Adipocyte (in vitro differentiated cells): Measurements from ENCODE around the gene BRF1.

Source experiments
- DNase-seq: peaks from one replicate; pipeline ENCODE4 v3.0.0-alpha.2; 2015; ENCODE audit warnings: low read depth
- H3K27me3 ChIP-seq: replicated peaks from 2 replicates; pipeline ENCODE4 v1.7.0; 2013; ENCODE audit warnings: mild to moderate bottlenecking, low read length, moderate library complexity; ENCODE audit not compliant: control insufficient read depth, insufficient read depth
- H3K36me3 ChIP-seq: 2 replicates; pipeline ENCODE4 v1.7.0; 2013; ENCODE audit warnings: low read length, mild to moderate bottlenecking, moderate library complexity; ENCODE audit not compliant: control insufficient read depth, insufficient read depth, severe bottlenecking
- H3K4me1 ChIP-seq: 2 replicates; pipeline ENCODE4 v1.7.0; 2013; ENCODE audit warnings: mild to moderate bottlenecking, low read length, moderate library complexity; ENCODE audit not compliant: control insufficient read depth, insufficient read depth
- H3K4me3 ChIP-seq: 2 replicates; pipeline ENCODE4 v1.7.0; 2013; ENCODE audit warnings: mild to moderate bottlenecking, low read length, moderate library complexity
- H3K9ac ChIP-seq: 2 replicates; pipeline ENCODE4 v1.7.0; 2013; ENCODE audit warnings: mild to moderate bottlenecking, low read length, moderate library complexity
- H3K9me3 ChIP-seq: 2 replicates; pipeline ENCODE4 v1.7.0; 2013; ENCODE audit warnings: mild to moderate bottlenecking, low read length, moderate library complexity; ENCODE audit not compliant: control insufficient read depth

Gene BRF1

GRCh38 chr14:105227346-105227745 lies 73.5 kb downstream of the BRF1 start:
- DNase-seq: no peak
- peaks cover 10% of the 10 kb centered on the region for H3K4me1 ChIP-seq
- H3K9me3 ChIP-seq: no peaks in the 10 kb centered on the region
- no peak overlapping the region for H3K4me3 ChIP-seq
- no peak overlapping the region for H3K9ac ChIP-seq
- H3K27me3 ChIP-seq: no peaks in the 10 kb centered on the region
- H3K36me3 ChIP-seq: peaks cover 26% of the 10 kb centered on the region

GRCh38 chr14:105226198-105226597 lies 74.6 kb downstream of the BRF1 start:
- H3K27me3 ChIP-seq: no peaks in the 10 kb centered on the region
- peaks cover 10% of the 10 kb centered on the region for H3K4me1 ChIP-seq
- no peak overlapping the region for H3K4me3 ChIP-seq
- DNase-seq: no peak
- H3K36me3 ChIP-seq: peaks cover 34% of the 10 kb centered on the region
- H3K9me3 ChIP-seq: no peaks in the 10 kb centered on the region
- H3K9ac ChIP-seq: no peak overlapping the region

- no peak for DNase-seq
- Histone ChIP-seq H3K9ac (no peak overlapping the region), H3K4me3 (no peak overlapping the region), H3K4me1 (peaks cover 10% of the 10 kb centered on the region), H3K9me3 (no peaks in the 10 kb centered on the region), H3K36me3 (peaks cover 36% of the 10 kb centered on the region), H3K27me3 (no peaks in the 10 kb centered on the region)
Observed at GRCh38 chr14:105224845-105225570, 75.8 kb downstream of the BRF1 start.

- no peaks in the 10 kb centered on the region for H3K9me3 ChIP-seq
- H3K36me3 ChIP-seq: peaks cover 42% of the 10 kb centered on the region
- H3K4me3 ChIP-seq: no peak overlapping the region
- no peak overlapping the region for H3K9ac ChIP-seq
- no peak for DNase-seq
- H3K4me1 ChIP-seq: peaks cover 10% of the 10 kb centered on the region
- no peaks in the 10 kb centered on the region for H3K27me3 ChIP-seq
Observed at GRCh38 chr14:105223770-105224544, 76.8 kb downstream of the BRF1 start.

GRCh38 chr14:105223260-105223659 lies 77.5 kb downstream of the BRF1 start:
- Histone ChIP-seq H3K36me3 (peaks cover 49% of the 10 kb centered on the region), H3K4me1 (peaks cover 10% of the 10 kb centered on the region), H3K9me3 (no peaks in the 10 kb centered on the region), H3K9ac (no peak overlapping the region), H3K4me3 (no peak overlapping the region), H3K27me3 (no peaks in the 10 kb centered on the region)
- no peak for DNase-seq

GRCh38 chr14:105221598-105222178 lies 79.1 kb downstream of the BRF1 start:
- Histone ChIP-seq H3K36me3 (peaks cover 60% of the 10 kb centered on the region), H3K9ac (no peak overlapping the region), H3K9me3 (no peaks in the 10 kb centered on the region), H3K4me1 (peaks cover 11% of the 10 kb centered on the region), H3K4me3 (no peak overlapping the region), H3K27me3 (no peaks in the 10 kb centered on the region)
- DNase-seq: no peak

GRCh38 chr14:105220699-105221597 lies 79.9 kb downstream of the BRF1 start:
- no peaks in the 10 kb centered on the region for H3K9me3 ChIP-seq

GRCh38 chr14:105219753-105220152 lies 81.0 kb downstream of the BRF1 start:
- DNase-seq: no peak
- H3K4me3 ChIP-seq: no peak overlapping the region
- peaks cover 18% of the 10 kb centered on the region for H3K4me1 ChIP-seq
- no peaks in the 10 kb centered on the region for H3K27me3 ChIP-seq
- no peak overlapping the region for H3K9ac ChIP-seq
- H3K36me3 ChIP-seq: peaks cover 48% of the 10 kb centered on the region
- H3K9me3 ChIP-seq: no peaks in the 10 kb centered on the region

More at GRCh38 chr14:105220699-105221597, 79.9 kb downstream of the BRF1 start:
- no peak for DNase-seq
- H3K27me3 ChIP-seq: no peaks in the 10 kb centered on the region
- H3K36me3 ChIP-seq: peaks cover 56% of the 10 kb centered on the region
- no peak overlapping the region for H3K9ac ChIP-seq
- no peak overlapping the region for H3K4me3 ChIP-seq
- peaks cover 18% of the 10 kb centered on the region for H3K4me1 ChIP-seq

GRCh38 chr14:105219043-105219612 lies 81.7 kb downstream of the BRF1 start:
- Histone ChIP-seq H3K27me3 (no peaks in the 10 kb centered on the region), H3K4me3 (no peak overlapping the region), H3K4me1 (peaks cover 13% of the 10 kb centered on the region), H3K9me3 (no peaks in the 10 kb centered on the region), H3K9ac (no peak overlapping the region), H3K36me3 (peaks cover 48% of the 10 kb centered on the region)
- no peak for DNase-seq

- Histone ChIP-seq H3K4me3 (no peak overlapping the region), H3K9ac (no peak overlapping the region), H3K9me3 (no peaks in the 10 kb centered on the region), H3K27me3 (no peaks in the 10 kb centered on the region), H3K36me3 (peaks cover 44% of the 10 kb centered on the region), H3K4me1 (peaks cover 8% of the 10 kb centered on the region)
- DNase-seq: no peak
Observed at GRCh38 chr14:105218611-105219010, 82.2 kb downstream of the BRF1 start.
